Spleen (tissue), 7 donors: ENCODE measurements around the gene PIN4.

ENCODE experiments used
- POLR2A ChIP-seq, 3 donors: fragments of 450-650 bp; IDR thresholded peaks; one replicate each; pipeline ENCODE4 v1.5.1; 2017; ENCODE audit warnings: antibody characterized with exemption in 3 of 3, mild to moderate bottlenecking in 1 of 3
- POLR2AphosphoS5 ChIP-seq, 3 donors: sonication (generic); formaldehyde crosslinking; IDR thresholded peaks; one replicate each; pipeline ENCODE4 v1.5.1; 2017; ENCODE audit warnings: antibody characterized with exemption in 3 of 3
- TF ChIP-seq, protein P1 (sequence below), 11 experiments: fragments of 200-600 bp in 7 of 11; fragments of 450-650 bp in 4 of 11; sonication (generic) in 4 of 11; IDR thresholded peaks in 8 of 11; conservative IDR thresholded peaks in 3 of 11; 1 replicate in 7 of 11; 2 replicates in 4 of 11; pipeline versions ENCODE4 v1.4.0 to v1.8.0; 2016 to 2021; ENCODE audit warnings: antibody characterized with exemption in 11 of 11, inconsistent platforms in 4 of 11, mild to moderate bottlenecking in 1 of 11
- donor health status: DM: no; HTN: no; CAD: no; lungs with moderate emphysema.
- donor health status: DM: no; HTN: no; CAD: no.
- donor health status: DM: no; HTN: no; CAD: no.

DNA sequence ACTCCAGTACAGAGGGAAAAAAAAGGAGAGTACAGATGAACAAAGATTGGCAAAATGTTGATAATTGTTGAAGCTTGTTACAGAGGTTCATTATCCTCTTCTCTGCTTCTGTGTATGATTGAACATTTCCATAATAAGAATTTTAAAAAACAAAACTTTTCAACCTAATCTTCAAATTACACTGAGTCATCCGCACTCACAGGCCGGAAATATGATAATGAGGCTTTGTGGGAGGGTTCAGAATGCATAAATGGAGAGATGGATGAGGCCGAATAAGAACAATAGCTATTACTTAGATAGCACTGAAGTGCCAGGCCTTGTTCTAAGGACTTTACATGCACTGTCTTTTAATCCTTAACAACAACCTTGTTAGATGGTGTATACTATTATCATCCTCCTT, 61.9 kb downstream of the PIN4 start:
- TF ChIP-seq, protein P1, sequence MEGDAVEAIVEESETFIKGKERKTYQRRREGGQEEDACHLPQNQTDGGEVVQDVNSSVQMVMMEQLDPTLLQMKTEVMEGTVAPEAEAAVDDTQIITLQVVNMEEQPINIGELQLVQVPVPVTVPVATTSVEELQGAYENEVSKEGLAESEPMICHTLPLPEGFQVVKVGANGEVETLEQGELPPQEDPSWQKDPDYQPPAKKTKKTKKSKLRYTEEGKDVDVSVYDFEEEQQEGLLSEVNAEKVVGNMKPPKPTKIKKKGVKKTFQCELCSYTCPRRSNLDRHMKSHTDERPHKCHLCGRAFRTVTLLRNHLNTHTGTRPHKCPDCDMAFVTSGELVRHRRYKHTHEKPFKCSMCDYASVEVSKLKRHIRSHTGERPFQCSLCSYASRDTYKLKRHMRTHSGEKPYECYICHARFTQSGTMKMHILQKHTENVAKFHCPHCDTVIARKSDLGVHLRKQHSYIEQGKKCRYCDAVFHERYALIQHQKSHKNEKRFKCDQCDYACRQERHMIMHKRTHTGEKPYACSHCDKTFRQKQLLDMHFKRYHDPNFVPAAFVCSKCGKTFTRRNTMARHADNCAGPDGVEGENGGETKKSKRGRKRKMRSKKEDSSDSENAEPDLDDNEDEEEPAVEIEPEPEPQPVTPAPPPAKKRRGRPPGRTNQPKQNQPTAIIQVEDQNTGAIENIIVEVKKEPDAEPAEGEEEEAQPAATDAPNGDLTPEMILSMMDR (IDR thresholded peaks at IDR 0.05 in 8 of 11, conservative IDR thresholded peaks at IDR 0.05 in 3 of 11), result no peak
- no peak for TF ChIP-seq POLR2A (IDR thresholded peaks at IDR 0.05)
- TF ChIP-seq POLR2AphosphoS5 (IDR thresholded peaks at IDR 0.05), result no peak
